H9 (cell line): Measurements from ENCODE around the gene PIP4K2A. TPM values are rescaled to one million over a fixed set of nuclear protein-coding genes. Genes with fewer than 3 reads are reported as not detected.

Experiments
- DNase-seq: peaks from one replicate; pipeline ENCODE4 v3.0.0-alpha.2; 2017
- H2AFZ ChIP-seq: one replicate; pipeline ENCODE4 v1.6.1; 2013; ENCODE audit warnings: mild to moderate bottlenecking, low read length, control low read depth, moderate library complexity
- H2AK5ac ChIP-seq: 2 replicates; pipeline ENCODE4 v1.6.1; 2013; ENCODE audit warnings: low read length, control low read depth, mixed read lengths; ENCODE audit not compliant: insufficient read length
- H2BK120ac ChIP-seq: one replicate; pipeline ENCODE4 v1.6.1; 2013; ENCODE audit warnings: low read depth, mild to moderate bottlenecking, low read length, control low read depth, inconsistent platforms; ENCODE audit not compliant: poor library complexity, severe bottlenecking
- H2BK12ac ChIP-seq: 2 replicates; pipeline ENCODE4 v1.6.1; 2013; ENCODE audit warnings: low read length, control low read depth, mixed read lengths, low read depth; ENCODE audit not compliant: insufficient read length
- H2BK15ac ChIP-seq: 2 replicates; pipeline ENCODE4 v1.6.1; 2013; ENCODE audit warnings: low read depth, low read length, control low read depth
- H2BK20ac ChIP-seq: one replicate; pipeline ENCODE4 v1.6.1; 2013; ENCODE audit warnings: low read depth, mild to moderate bottlenecking, low read length, control low read depth, inconsistent platforms; ENCODE audit not compliant: poor library complexity, severe bottlenecking
- H2BK5ac ChIP-seq: 2 replicates; pipeline ENCODE4 v1.6.1; 2013; ENCODE audit warnings: low read length, control low read depth, mixed read lengths; ENCODE audit not compliant: insufficient read length
- H3K14ac ChIP-seq: 2 replicates; pipeline ENCODE4 v1.6.1; 2013; ENCODE audit warnings: low read length, control low read depth; ENCODE audit not compliant: insufficient read depth
- H3K18ac ChIP-seq: 2 replicates; pipeline ENCODE4 v1.6.1; 2013; ENCODE audit warnings: low read depth, mild to moderate bottlenecking, mixed read lengths, low read length, control low read depth; ENCODE audit not compliant: insufficient read length
- H3K23ac ChIP-seq: 2 replicates; pipeline ENCODE4 v1.6.1; 2013; ENCODE audit warnings: low read length, control low read depth, mixed read lengths, low read depth; ENCODE audit not compliant: insufficient read length
- H3K23me2 ChIP-seq: 2 replicates; pipeline ENCODE4 v1.6.1; 2013; ENCODE audit warnings: low read depth, mild to moderate bottlenecking, mixed read lengths, low read length, control low read depth; ENCODE audit not compliant: insufficient read length, poor library complexity, severe bottlenecking
- H3K27ac ChIP-seq: 2 replicates; pipeline ENCODE4 v1.5.1; 2013; ENCODE audit warnings: low read length, control low read depth, mixed read lengths, low read depth; ENCODE audit not compliant: insufficient read length
- H3K27me3 ChIP-seq: 2 replicates; pipeline ENCODE4 v1.6.1; 2013; ENCODE audit warnings: low read length, control low read depth, inconsistent platforms; ENCODE audit not compliant: insufficient read depth
- H3K4ac ChIP-seq: 2 replicates; pipeline ENCODE4 v1.6.1; 2013; ENCODE audit warnings: low read depth, mild to moderate bottlenecking, control low read depth, inconsistent platforms, low read length, moderate library complexity
- H3K4me1 ChIP-seq: 2 replicates; pipeline ENCODE4 v1.6.1; 2013; ENCODE audit warnings: low read length, control low read depth, inconsistent platforms; ENCODE audit not compliant: insufficient read depth
- H3K4me2 ChIP-seq: 2 replicates; pipeline ENCODE4 v1.6.1; 2013; ENCODE audit warnings: low read length, control low read depth, mixed read lengths; ENCODE audit not compliant: insufficient read length, insufficient read depth
- H3K56ac ChIP-seq: 2 replicates; pipeline ENCODE4 v1.6.1; 2013; ENCODE audit warnings: low read depth, mild to moderate bottlenecking, mixed read lengths, low read length, control low read depth; ENCODE audit not compliant: insufficient read length
- H3K79me1 ChIP-seq: 2 replicates; pipeline ENCODE4 v1.6.1; 2013; ENCODE audit warnings: low read depth, mild to moderate bottlenecking, moderate library complexity, low read length, control low read depth, inconsistent platforms; ENCODE audit not compliant: insufficient read depth, poor library complexity, severe bottlenecking
- H3K79me2 ChIP-seq: 2 replicates; pipeline ENCODE4 v1.6.1; 2013; ENCODE audit warnings: low read length, control low read depth, inconsistent platforms; ENCODE audit not compliant: insufficient read depth
- H3K9ac ChIP-seq: 2 replicates; pipeline ENCODE4 v1.6.1; 2013; ENCODE audit warnings: low read length, control low read depth, mixed read lengths; ENCODE audit not compliant: insufficient read length; ENCODE audit errors: extremely low read depth
- H3K9me3 ChIP-seq: one replicate; pipeline ENCODE4 v1.6.1; 2013; ENCODE audit warnings: low read depth, low read length, inconsistent platforms; ENCODE audit not compliant: control insufficient read depth
- H3T11ph ChIP-seq: one replicate; pipeline ENCODE4 v1.6.1; 2013; ENCODE audit warnings: mild to moderate bottlenecking, low read length, control low read depth, inconsistent platforms
- H4K20me1 ChIP-seq: one replicate; pipeline ENCODE4 v1.6.1; 2013; ENCODE audit not compliant: control insufficient read depth, insufficient read length, insufficient read depth
- H4K5ac ChIP-seq: 2 replicates; pipeline ENCODE4 v1.6.1; 2013; ENCODE audit warnings: low read depth, mild to moderate bottlenecking, mixed read lengths, low read length, control low read depth; ENCODE audit not compliant: insufficient read length
- H4K8ac ChIP-seq: replicated peaks from 2 replicates; pipeline ENCODE4 v1.6.1; 2013; ENCODE audit warnings: low read length, control low read depth, mixed read lengths, low read depth; ENCODE audit not compliant: insufficient read length
- H4K91ac ChIP-seq: 2 replicates; pipeline ENCODE4 v1.6.1; 2013; ENCODE audit warnings: low read depth, mild to moderate bottlenecking, moderate library complexity, mixed read lengths, low read length, control low read depth; ENCODE audit not compliant: insufficient read length
- H3K27ac Mint-ChIP-seq, 3 experiments: 2 replicates in 2 of 3; 3 replicates in 1 of 3; pipeline ENCODE4 v1.8.0; 2020 to 2021; ENCODE audit warnings: mixed read lengths in 3 of 3, mild to moderate bottlenecking in 1 of 3, moderate library complexity in 1 of 3
- H3K27me3 Mint-ChIP-seq: 2 replicates; pipeline ENCODE4 v1.8.0; 2021; ENCODE audit warnings: low read depth, mild to moderate bottlenecking, moderate library complexity, mixed read lengths
- H3K36me3 Mint-ChIP-seq, 3 experiments: 2 replicates in 2 of 3; 3 replicates in 1 of 3; pipeline ENCODE4 v1.8.0; 2020 to 2021; ENCODE audit warnings: low read depth in 3 of 3, mixed read lengths in 3 of 3; ENCODE audit not compliant: insufficient read depth in 1 of 3
- H3K4me1 Mint-ChIP-seq, 2 experiments: 2 replicates each; pipeline ENCODE4 v1.8.0; 2020; ENCODE audit warnings: mixed read lengths in 2 of 2
- H3K4me3 Mint-ChIP-seq, 2 experiments: 2 replicates in 1 of 2; 3 replicates in 1 of 2; pipeline ENCODE4 v1.8.0; 2020 to 2021; ENCODE audit warnings: mild to moderate bottlenecking in 2 of 2, mixed read lengths in 2 of 2, moderate library complexity in 1 of 2
- H3K9me3 Mint-ChIP-seq, 2 experiments: 2 replicates in 1 of 2; 3 replicates in 1 of 2; pipeline ENCODE4 v1.8.0; 2020; ENCODE audit warnings: mild to moderate bottlenecking in 2 of 2, mixed read lengths in 2 of 2, moderate library complexity in 1 of 2
- CTCF ChIP-seq: fragments of 200-600 bp; sonication (generic); conservative IDR thresholded peaks from 3 replicates; pipeline ENCODE4 v1.8.0; 2021; ENCODE audit warnings: antibody characterized with exemption, mild to moderate bottlenecking
- WGBS: extraction: QIAGEN DNeasy Blood & Tissue Kit; methylation state at CpG from one replicate; pipeline ENCODE4 v1.1.7; 2013; ENCODE audit warnings: missing lambda C conversion rate, low lambda C conversion rate, mixed read lengths; ENCODE audit not compliant: insufficient read length; ENCODE audit errors: extremely low coverage; 5-methylcytosine and 5-hydroxymethylcytosine counted together
- total RNA-seq: library from RNA; stranded (reverse); gene quantifications from 2 replicates; pipeline ENCODE4 v1.2.1, GENCODE V29; 2021

Gene PIP4K2A
- total RNA-seq, 1 experiment from 2014 or later: 33.6 TPM

GRCh38 chr10:22677333-22677732 lies 37.0 kb downstream of the PIP4K2A start:
- H3K36me3 Mint-ChIP-seq: no peaks in the 10 kb centered on the region; a peak in 1 of 7 replicates
- Histone ChIP-seq H4K91ac (no peak overlapping the region), H3K27me3 (no peaks in the 10 kb centered on the region), H3K9me3 (no peaks in the 10 kb centered on the region), H3K79me2 (peaks cover 8% of the 10 kb centered on the region; the same call in 1 of the 2 replicates), H3K4me1 (peaks cover 19% of the 10 kb centered on the region), H2BK20ac (no peak overlapping the region), H3K23me2 (no peaks in the 10 kb centered on the region), H3K23ac (no peak overlapping the region), H2BK120ac (no peak overlapping the region), H2AK5ac (no peak overlapping the region), H3T11ph (no peak overlapping the region), H2BK15ac (no peak overlapping the region), H2BK5ac (no peak overlapping the region), H3K56ac (no peak overlapping the region), H3K18ac (no peak overlapping the region), H3K79me1 (no peaks in the 10 kb centered on the region), H3K4ac (no peak overlapping the region), H4K5ac (no peak overlapping the region), H3K27ac (no peak overlapping the region), H2BK12ac (no peak overlapping the region), H3K14ac (no peak overlapping the region), H4K8ac (no peak overlapping the region), H2AFZ (no peak overlapping the region), H3K4me2 (no peak overlapping the region), H4K20me1 (no peaks in the 10 kb centered on the region), H3K9ac (no peak overlapping the region)
- TF ChIP-seq CTCF: no peak
- no peaks in the 10 kb centered on the region; a peak in 1 of 5 replicates for H3K9me3 Mint-ChIP-seq
- no peaks in the 10 kb centered on the region for H3K27me3 Mint-ChIP-seq
- no peak overlapping the region for H3K4me3 Mint-ChIP-seq
- DNase-seq: no peak
- peaks cover 55 to 59% of the 10 kb centered on the region in 2 experiments for H3K4me1 Mint-ChIP-seq
- H3K27ac Mint-ChIP-seq: no peak overlapping the region
- WGBS: no CpG with 5 or more reads among the region's 5 CpGs
